GM19467 (cell line): ENCODE measurements around the gene MAMSTR.
"Not testable (repeated sequence)": the region's sequence is repeated elsewhere in the genome, so short reads cannot be mapped to it uniquely, and the experiment has no call there.

Source experiments
- ATAC-seq: cut with Tn5 transposase; IDR thresholded peaks from one replicate; pipeline ENCODE4 v1.9.1; 2021; ENCODE audit warnings: mild to moderate bottlenecking, moderate library complexity; ENCODE audit not compliant: unreplicated experiment

MAMSTR gene

GRCh38 chr19:48689449-48689848 lies 30.1 kb downstream of the MAMSTR start:
- no peak for ATAC-seq

GRCh38 chr19:48687776-48688175 lies 31.7 kb downstream of the MAMSTR start:
- no peak for ATAC-seq

GRCh38 chr19:48686637-48687036 lies 32.9 kb downstream of the MAMSTR start:
- not testable (repeated sequence) for ATAC-seq

GRCh38 chr19:48686088-48686487 lies 33.4 kb downstream of the MAMSTR start:
- ATAC-seq = no peak

GRCh38 chr19:48685583-48685982 lies 33.9 kb downstream of the MAMSTR start:
- no peak for ATAC-seq

- no peak for ATAC-seq
Measured at GRCh38 chr19:48683349-48683748, 36.2 kb downstream of the MAMSTR start.

- ATAC-seq = no peak
Measured at GRCh38 chr19:48681127-48681470, 38.4 kb downstream of the MAMSTR start.

GRCh38 chr19:48680436-48681126 lies 38.9 kb downstream of the MAMSTR start:
- ATAC-seq = no peak

- not testable (repeated sequence) for ATAC-seq
Measured at GRCh38 chr19:48680006-48680405, 39.5 kb downstream of the MAMSTR start.

- no peak for ATAC-seq
Measured at GRCh38 chr19:48678201-48678600, 41.3 kb downstream of the MAMSTR start.

GRCh38 chr19:48676887-48677286 lies 42.6 kb downstream of the MAMSTR start:
- no peak for ATAC-seq

- no peak for ATAC-seq
Measured at GRCh38 chr19:48676487-48676886, 43.0 kb downstream of the MAMSTR start.

GRCh38 chr19:48674921-48675824 lies 44.4 kb downstream of the MAMSTR start:
- ATAC-seq = no peak

- ATAC-seq = no peak
Measured at GRCh38 chr19:48674216-48674809, 45.2 kb downstream of the MAMSTR start.

GRCh38 chr19:48673436-48674100 lies 46.0 kb downstream of the MAMSTR start:
- no peak for ATAC-seq

- ATAC-seq = no peak
Measured at GRCh38 chr19:48672994-48673393, 46.5 kb downstream of the MAMSTR start, which contains the start of gene NTN5. NTN5 (minus strand) TSS chr19:48673017; CDS start chr19:48670986, 2,031 bp downstream.

- ATAC-seq = no peak
Measured at GRCh38 chr19:48671446-48671995, 48.0 kb downstream of the MAMSTR start.

GRCh38 chr19:48670699-48671445 lies 48.7 kb downstream of the MAMSTR start:
- ATAC-seq = no peak

- ATAC-seq = no peak
Measured at GRCh38 chr19:48669903-48670668, 49.4 kb downstream of the MAMSTR start.
